ENCODE measurements around the gene C2orf81.

The C2orf81 gene

DNA sequence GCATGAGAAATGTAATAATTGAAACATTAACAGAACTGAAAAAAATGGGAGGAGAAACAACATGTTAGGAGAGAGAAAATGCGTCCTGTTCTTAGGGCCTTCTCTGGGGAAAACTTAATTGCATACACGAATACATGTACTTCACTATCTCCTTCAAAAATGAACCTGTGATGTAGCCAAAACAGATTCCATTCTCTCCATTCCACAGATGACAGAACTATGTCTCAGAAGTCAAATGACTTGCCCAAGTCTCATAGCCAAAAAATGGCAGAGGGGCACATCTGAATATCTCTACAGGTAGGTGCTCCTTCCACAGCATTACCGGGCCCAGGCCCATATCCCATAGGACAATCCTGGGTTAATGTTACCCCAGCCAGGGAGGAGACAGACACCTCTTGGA, 37.4 kb downstream of the C2orf81 start:
- H3K4me3 ChIP-seq (ENCODE audit: low read depth, low read length, poor library complexity, severe bottlenecking), result no peak overlapping the region
- H3K27me3 ChIP-seq (ENCODE audit: insufficient read depth, low read length), result no peaks in the 10 kb centered on the region
- H3K79me2 ChIP-seq (ENCODE audit: insufficient read depth, low read length), result no peaks in the 10 kb centered on the region
- H4K20me1 ChIP-seq (ENCODE audit: insufficient read depth, low read length), result no peaks in the 10 kb centered on the region
- no peak overlapping the region for H2AFZ ChIP-seq (ENCODE audit: low read length)
- no peak for TF ChIP-seq EZH2 (IDR thresholded peaks at IDR 0.05; ENCODE audit: borderline replicate concordance, low read length)
- TF ChIP-seq, protein P1, sequence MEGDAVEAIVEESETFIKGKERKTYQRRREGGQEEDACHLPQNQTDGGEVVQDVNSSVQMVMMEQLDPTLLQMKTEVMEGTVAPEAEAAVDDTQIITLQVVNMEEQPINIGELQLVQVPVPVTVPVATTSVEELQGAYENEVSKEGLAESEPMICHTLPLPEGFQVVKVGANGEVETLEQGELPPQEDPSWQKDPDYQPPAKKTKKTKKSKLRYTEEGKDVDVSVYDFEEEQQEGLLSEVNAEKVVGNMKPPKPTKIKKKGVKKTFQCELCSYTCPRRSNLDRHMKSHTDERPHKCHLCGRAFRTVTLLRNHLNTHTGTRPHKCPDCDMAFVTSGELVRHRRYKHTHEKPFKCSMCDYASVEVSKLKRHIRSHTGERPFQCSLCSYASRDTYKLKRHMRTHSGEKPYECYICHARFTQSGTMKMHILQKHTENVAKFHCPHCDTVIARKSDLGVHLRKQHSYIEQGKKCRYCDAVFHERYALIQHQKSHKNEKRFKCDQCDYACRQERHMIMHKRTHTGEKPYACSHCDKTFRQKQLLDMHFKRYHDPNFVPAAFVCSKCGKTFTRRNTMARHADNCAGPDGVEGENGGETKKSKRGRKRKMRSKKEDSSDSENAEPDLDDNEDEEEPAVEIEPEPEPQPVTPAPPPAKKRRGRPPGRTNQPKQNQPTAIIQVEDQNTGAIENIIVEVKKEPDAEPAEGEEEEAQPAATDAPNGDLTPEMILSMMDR (IDR thresholded peaks at IDR 0.05; ENCODE audit: low read length), result no peak
- H3K9me2 ChIP-seq (ENCODE audit: low read depth, low read length), result no peaks in the 10 kb centered on the region
- no peaks in the 10 kb centered on the region for H3F3A ChIP-seq (ENCODE audit: insufficient read depth, low read length)
- peaks cover 7% of the 10 kb centered on the region; the same call in 1 of the 2 replicates for H3K36me3 ChIP-seq (ENCODE audit: insufficient read depth, low read length)
- no peak overlapping the region for H3K27ac ChIP-seq (ENCODE audit: low read depth, low read length, poor library complexity, severe bottlenecking)
- H3K9ac ChIP-seq (ENCODE audit: low read length), result no peak overlapping the region
- peaks cover 11% of the 10 kb centered on the region for H3K4me1 ChIP-seq (ENCODE audit: insufficient read depth, low read length, severe bottlenecking)
- H3K4me2 ChIP-seq (ENCODE audit: low read length), result no peak overlapping the region
- H3K9me3 ChIP-seq (ENCODE audit: low read length), result no peaks in the 10 kb centered on the region

DNA sequence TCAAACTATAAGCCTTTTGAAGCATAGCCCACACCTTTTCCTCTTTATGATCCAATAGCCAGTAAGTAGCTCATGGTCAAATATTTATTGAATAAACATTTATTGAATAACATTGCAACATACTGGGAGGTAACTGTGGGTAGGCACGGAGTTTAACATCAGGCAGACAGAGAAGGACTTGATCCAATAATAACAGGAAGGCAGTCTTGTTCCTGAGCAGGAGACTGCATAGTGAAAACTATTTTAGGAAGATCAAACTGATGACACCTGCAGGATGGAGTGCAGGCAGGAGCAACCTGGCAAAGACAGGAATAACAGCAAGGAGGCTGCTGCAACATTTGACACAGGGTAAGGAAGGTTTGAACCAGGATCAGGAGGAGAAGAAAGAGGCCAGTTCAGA, 38.2 kb downstream of the C2orf81 start:
- Histone ChIP-seq H3K4me2 (ENCODE audit: low read length) (no peak overlapping the region), H3K4me1 (ENCODE audit: insufficient read depth, low read length, severe bottlenecking) (peaks cover 11% of the 10 kb centered on the region), H2AFZ (ENCODE audit: low read length) (no peak overlapping the region), H3F3A (ENCODE audit: insufficient read depth, low read length) (no peaks in the 10 kb centered on the region), H3K9me3 (ENCODE audit: low read length) (no peaks in the 10 kb centered on the region), H3K79me2 (ENCODE audit: insufficient read depth, low read length) (no peaks in the 10 kb centered on the region), H3K36me3 (ENCODE audit: insufficient read depth, low read length) (peaks cover 7% of the 10 kb centered on the region; the same call in 1 of the 2 replicates), H3K9me2 (ENCODE audit: low read depth, low read length) (no peaks in the 10 kb centered on the region), H4K20me1 (ENCODE audit: insufficient read depth, low read length) (no peaks in the 10 kb centered on the region), H3K9ac (ENCODE audit: low read length) (no peak overlapping the region), H3K27ac (ENCODE audit: low read depth, low read length, poor library complexity, severe bottlenecking) (no peak overlapping the region), H3K27me3 (ENCODE audit: insufficient read depth, low read length) (no peaks in the 10 kb centered on the region), H3K4me3 (ENCODE audit: low read depth, low read length, poor library complexity, severe bottlenecking) (no peak overlapping the region)
- TF ChIP-seq, protein P1 (IDR thresholded peaks at IDR 0.05; ENCODE audit: low read length), result no peak
- TF ChIP-seq EZH2 (IDR thresholded peaks at IDR 0.05; ENCODE audit: borderline replicate concordance, low read length), result no peak

DNA sequence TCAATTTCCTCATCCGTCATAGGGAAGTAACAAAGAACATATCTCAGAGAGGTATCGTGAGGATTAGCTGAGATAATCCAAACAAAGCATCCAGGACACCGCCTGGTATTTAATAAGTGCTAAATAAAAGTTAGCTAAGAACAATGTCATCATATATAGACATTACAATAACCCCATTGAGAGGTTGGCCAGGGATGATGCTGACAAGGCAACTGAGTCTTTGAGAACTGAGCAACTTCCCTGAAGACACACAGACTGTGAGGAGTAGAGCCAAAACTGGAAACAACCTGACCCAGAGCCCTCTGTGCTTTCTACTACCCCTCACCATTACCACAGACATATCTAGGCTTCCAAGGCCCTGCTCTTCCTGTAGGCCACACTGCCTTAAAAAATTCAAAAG, 39.7 kb downstream of the C2orf81 start:
- Histone ChIP-seq H3K27me3 (ENCODE audit: insufficient read depth, low read length) (no peaks in the 10 kb centered on the region), H3K4me3 (ENCODE audit: low read depth, low read length, poor library complexity, severe bottlenecking) (no peak overlapping the region), H3K79me2 (ENCODE audit: insufficient read depth, low read length) (no peaks in the 10 kb centered on the region), H3K36me3 (ENCODE audit: insufficient read depth, low read length) (peaks cover 20% of the 10 kb centered on the region; the same call in 1 of the 2 replicates), H3K4me1 (ENCODE audit: insufficient read depth, low read length, severe bottlenecking) (peaks cover 11% of the 10 kb centered on the region), H3K9ac (ENCODE audit: low read length) (no peak overlapping the region), H4K20me1 (ENCODE audit: insufficient read depth, low read length) (no peaks in the 10 kb centered on the region), H3K27ac (ENCODE audit: low read depth, low read length, poor library complexity, severe bottlenecking) (no peak overlapping the region), H2AFZ (ENCODE audit: low read length) (no peak overlapping the region), H3K9me3 (ENCODE audit: low read length) (no peaks in the 10 kb centered on the region), H3F3A (ENCODE audit: insufficient read depth, low read length) (no peaks in the 10 kb centered on the region), H3K4me2 (ENCODE audit: low read length) (no peak overlapping the region), H3K9me2 (ENCODE audit: low read depth, low read length) (no peaks in the 10 kb centered on the region)
- TF ChIP-seq EZH2 (IDR thresholded peaks at IDR 0.05; ENCODE audit: borderline replicate concordance, low read length), result no peak
- TF ChIP-seq, protein P1 (IDR thresholded peaks at IDR 0.05; ENCODE audit: low read length), result no peak
